PC-3 (cell line): ENCODE data around the gene TNNT1. TPM values are rescaled to one million over a fixed set of nuclear protein-coding genes. Genes with fewer than 3 reads are reported as not detected.
A peak's percentile ranks its signal among the peaks of the same experiment; 100 is the strongest.

ENCODE experiments used
- ATAC-seq: fragments of 200-7000 bp; cut with Tn5 transposase; 2 replicates; pipeline ENCODE4 v1.9.1; 2020; ENCODE audit warnings: mild to moderate bottlenecking, moderate library complexity
- BruUV-seq: library from RNA; stranded (reverse); fragments of 400-500 nt; replicated peaks from 2 replicates; lab custom pipeline; 2021; lab: Mats Ljungman, UMichigan
- CTCF ChIA-PET: fragments of 300-600 bp; sonication (Branson Sonifier 250); formaldehyde crosslinking; loops from one replicate; lab custom pipeline; 2022; ENCODE audit warnings: antibody characterized with exemption; lab: Charles Lee
- POLR2A ChIA-PET: fragments of 300-600 bp; sonication (Branson Sonifier 250); formaldehyde crosslinking; loops from one replicate; lab custom pipeline; 2022; ENCODE audit warnings: antibody characterized with exemption; ENCODE audit not compliant: unreplicated experiment; lab: Charles Lee
- DNase-seq: peaks from one replicate; pipeline ENCODE4 v3.0.0-alpha.2; 2015
- H2AFZ ChIP-seq: fragments of 300-600 bp; sonication (generic); 2 replicates; pipeline ENCODE4 v1.6.0; 2016; ENCODE audit warnings: antibody characterized with exemption, low read length
- H3F3A ChIP-seq: fragments of 300-600 bp; sonication (generic); one replicate; pipeline ENCODE4 v1.6.0; 2017; ENCODE audit warnings: antibody characterized with exemption, low read length, control low read depth, mild to moderate bottlenecking; ENCODE audit not compliant: unreplicated experiment
- H3K27ac ChIP-seq: fragments of 300-600 bp; sonication (generic); 2 replicates; pipeline ENCODE4 v1.5.1; 2016; ENCODE audit warnings: mild to moderate bottlenecking, low read length
- H3K27me3 ChIP-seq: fragments of 300-600 bp; sonication (generic); 2 replicates; pipeline ENCODE4 v1.6.1; 2016; ENCODE audit warnings: low read length, mixed read lengths
- H3K36me3 ChIP-seq: fragments of 300-600 bp; sonication (generic); 2 replicates; pipeline ENCODE4 v1.6.1; 2016; ENCODE audit warnings: low read depth, mixed run types, low read length, mixed read lengths
- H3K4me1 ChIP-seq: fragments of 300-600 bp; sonication (generic); 2 replicates; pipeline ENCODE4 v1.5.1; 2016; ENCODE audit warnings: low read length; ENCODE audit not compliant: insufficient read depth
- H3K4me2 ChIP-seq: fragments of 300-600 bp; sonication (generic); 2 replicates; pipeline ENCODE4 v1.6.0; 2016; ENCODE audit warnings: low read length
- H3K4me3 ChIP-seq: fragments of 300-600 bp; sonication (generic); 2 replicates; pipeline ENCODE4 v1.5.1; 2016; ENCODE audit warnings: mild to moderate bottlenecking, low read length, mixed read lengths
- H3K79me2 ChIP-seq: fragments of 300-600 bp; sonication (generic); 2 replicates; pipeline ENCODE4 v1.6.1; 2017; ENCODE audit warnings: low read length, mixed read lengths
- H3K9ac ChIP-seq: fragments of 300-600 bp; sonication (generic); 2 replicates; pipeline ENCODE4 v1.6.0; 2016; ENCODE audit warnings: mild to moderate bottlenecking, low read length
- H3K9me2 ChIP-seq: fragments of 300-600 bp; sonication (generic); replicated peaks from 2 replicates; pipeline ENCODE4 v1.6.1; 2016; ENCODE audit warnings: mixed run types, low read length, mixed read lengths
- H3K9me3 ChIP-seq: fragments of 300-600 bp; sonication (generic); 2 replicates; pipeline ENCODE4 v1.6.1; 2016; ENCODE audit warnings: low read length, mixed read lengths
- H4K20me1 ChIP-seq: fragments of 300-600 bp; sonication (generic); 2 replicates; pipeline ENCODE4 v1.6.1; 2016; ENCODE audit warnings: low read length, mixed read lengths
- EZH2 ChIP-seq: fragments of 300-600 bp; sonication (generic); IDR thresholded peaks from one replicate; pipeline ENCODE4 v1.6.1; 2017; ENCODE audit warnings: antibody characterized with exemption, mild to moderate bottlenecking, low read length; ENCODE audit not compliant: unreplicated experiment
- EZH2phosphoT487 ChIP-seq: fragments of 300-600 bp; sonication (generic); IDR thresholded peaks from 2 replicates; pipeline ENCODE4 v1.6.1; 2018; ENCODE audit warnings: mild to moderate bottlenecking, antibody characterized with exemption, low read length, borderline replicate concordance
- intact Hi-C: fragments of 100-400 bp; cut with micrococcal nuclease; formaldehyde crosslinking; loops from 2 replicates; pipeline ENCODE4 v1.9.0; 2023
- total RNA-seq: library from RNA; depleted of rRNA; stranded (reverse); fragments of >200 nt; gene quantifications from 2 replicates; pipeline ENCODE4 v1.2.3, GENCODE V29; 2014
- TF ChIP-seq, protein P1 (sequence below): fragments of 300-600 bp; sonication (generic); conservative IDR thresholded peaks from 2 replicates; pipeline ENCODE4 v1.5.1; 2017; ENCODE audit warnings: antibody characterized with exemption, low read depth, mild to moderate bottlenecking, low read length

TNNT1 gene
- total RNA-seq, 1 experiment from 2014 or later, result 266 TPM

DNA sequence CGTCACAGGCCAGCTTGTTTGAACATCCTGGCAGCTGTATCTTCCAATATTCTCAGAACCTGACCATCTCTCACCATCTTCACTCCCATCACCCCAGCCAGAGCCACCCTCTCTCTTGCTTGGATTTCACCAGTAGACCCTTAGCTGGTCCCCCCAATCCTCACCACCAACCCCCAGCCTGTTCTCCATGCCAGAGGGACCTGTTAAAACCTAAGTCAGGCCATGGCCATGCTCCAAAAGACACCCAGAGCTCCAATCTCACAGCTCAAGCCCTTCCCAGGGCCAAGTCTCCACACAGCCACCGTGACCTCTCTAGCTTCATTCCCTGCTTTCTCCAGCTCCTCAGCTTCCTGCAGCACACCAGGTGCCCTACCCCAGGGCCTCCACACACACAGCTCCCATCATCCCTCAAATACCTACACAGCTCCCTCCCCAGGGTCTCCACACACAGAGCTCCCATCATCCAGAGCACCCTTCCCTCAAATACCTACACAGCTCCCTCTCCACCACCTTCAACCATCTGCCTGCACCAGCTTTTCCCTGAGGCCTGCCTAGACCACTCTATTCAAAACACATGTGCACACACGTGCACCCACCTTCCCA lies 59.6 kb downstream of the TNNT1 start:
- DNase-seq (no peak), ATAC-seq (no peak)
- no peak overlapping the region for H3K4me2 ChIP-seq
- H3K36me3 ChIP-seq, result peaks cover 16% of the 10 kb centered on the region; the same call in 1 of the 2 replicates
- H3K9ac ChIP-seq, result no peak overlapping the region
- H3F3A ChIP-seq, result no peaks in the 10 kb centered on the region
- H2AFZ ChIP-seq, result no peak overlapping the region
- no peaks in the 10 kb centered on the region for H3K9me3 ChIP-seq
- H3K27ac ChIP-seq, result no peak overlapping the region
- H3K79me2 ChIP-seq, result no peaks in the 10 kb centered on the region
- no peaks in the 10 kb centered on the region for H3K9me2 ChIP-seq
- POLR2A ChIA-PET, result interaction anchor here (0.6 kb wide), 1 partner anchor 191 kb away, joined by 4 read pairs; the partner anchor contains the start of gene HSPBP1
- TF ChIP-seq, protein P1, sequence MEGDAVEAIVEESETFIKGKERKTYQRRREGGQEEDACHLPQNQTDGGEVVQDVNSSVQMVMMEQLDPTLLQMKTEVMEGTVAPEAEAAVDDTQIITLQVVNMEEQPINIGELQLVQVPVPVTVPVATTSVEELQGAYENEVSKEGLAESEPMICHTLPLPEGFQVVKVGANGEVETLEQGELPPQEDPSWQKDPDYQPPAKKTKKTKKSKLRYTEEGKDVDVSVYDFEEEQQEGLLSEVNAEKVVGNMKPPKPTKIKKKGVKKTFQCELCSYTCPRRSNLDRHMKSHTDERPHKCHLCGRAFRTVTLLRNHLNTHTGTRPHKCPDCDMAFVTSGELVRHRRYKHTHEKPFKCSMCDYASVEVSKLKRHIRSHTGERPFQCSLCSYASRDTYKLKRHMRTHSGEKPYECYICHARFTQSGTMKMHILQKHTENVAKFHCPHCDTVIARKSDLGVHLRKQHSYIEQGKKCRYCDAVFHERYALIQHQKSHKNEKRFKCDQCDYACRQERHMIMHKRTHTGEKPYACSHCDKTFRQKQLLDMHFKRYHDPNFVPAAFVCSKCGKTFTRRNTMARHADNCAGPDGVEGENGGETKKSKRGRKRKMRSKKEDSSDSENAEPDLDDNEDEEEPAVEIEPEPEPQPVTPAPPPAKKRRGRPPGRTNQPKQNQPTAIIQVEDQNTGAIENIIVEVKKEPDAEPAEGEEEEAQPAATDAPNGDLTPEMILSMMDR, result no peak
- TF ChIP-seq EZH2 (no peak), EZH2phosphoT487 (no peak)
- H4K20me1 ChIP-seq, result no peaks in the 10 kb centered on the region
- H3K4me3 ChIP-seq, result no peak overlapping the region
- H3K27me3 ChIP-seq, result no peaks in the 10 kb centered on the region
- intact Hi-C loops, result no loop called here
- H3K4me1 ChIP-seq, result no peaks in the 10 kb centered on the region
- CTCF ChIA-PET, result no interaction called here
- no TSS peak for BruUV-seq

DNA sequence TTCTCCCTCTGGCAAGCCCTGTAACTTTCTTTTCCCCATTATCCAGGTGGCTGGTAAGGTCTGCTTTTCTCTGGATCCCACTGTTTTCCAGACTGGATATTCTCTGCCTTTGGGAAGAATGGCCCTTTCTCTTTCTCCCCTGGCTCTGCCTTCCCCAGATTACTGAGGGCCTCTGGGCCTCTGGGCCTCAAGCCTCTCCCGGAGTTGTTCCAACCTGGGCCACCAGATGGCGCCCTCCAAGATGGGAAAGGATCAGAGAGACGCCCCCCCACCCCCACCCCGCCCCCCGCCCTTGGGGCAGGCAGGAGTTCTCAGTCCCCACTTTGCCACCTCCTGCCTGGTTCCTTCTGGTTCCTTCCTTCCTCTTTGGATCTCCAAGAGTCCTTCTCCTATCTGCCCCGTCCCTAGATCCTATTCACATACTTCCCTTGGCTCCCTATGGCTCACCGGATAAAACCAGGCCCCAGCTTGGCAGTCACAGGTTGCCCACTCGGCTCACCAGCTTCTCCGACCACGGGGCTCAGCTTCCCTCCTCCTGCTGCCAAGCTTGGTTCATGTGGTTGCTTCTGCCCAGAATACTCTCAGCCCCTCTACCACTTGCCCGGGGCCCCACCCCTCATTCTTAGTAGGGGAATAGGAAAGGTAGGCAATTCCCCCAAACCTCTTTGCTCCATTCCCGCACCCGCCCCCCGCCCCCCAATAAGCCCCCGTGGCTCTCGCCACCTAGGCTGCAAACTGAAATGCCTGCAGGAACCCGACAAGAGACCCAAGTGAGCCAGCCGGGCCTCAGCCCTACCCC lies 60.3 kb downstream of the TNNT1 start:
- BruUV-seq, result no TSS peak

More for the DNA sequence above, 60.3 kb downstream of the TNNT1 start:
- Histone ChIP-seq H3K27me3 (no peaks in the 10 kb centered on the region), H3K9ac (no peak overlapping the region), H3F3A (no peaks in the 10 kb centered on the region), H4K20me1 (no peaks in the 10 kb centered on the region), H3K27ac (no peak overlapping the region), H3K36me3 (peaks cover 16% of the 10 kb centered on the region; the same call in 1 of the 2 replicates), H3K4me1 (no peaks in the 10 kb centered on the region), H3K4me3 (no peak overlapping the region), H3K9me2 (no peaks in the 10 kb centered on the region), H3K79me2 (no peaks in the 10 kb centered on the region), H3K4me2 (no peak overlapping the region), H3K9me3 (no peaks in the 10 kb centered on the region), H2AFZ (no peak overlapping the region)
- DNase-seq, result peak; percentile 92
- intact Hi-C loops, result no loop called here
- ATAC-seq, result peak; percentile 65
- TF ChIP-seq, protein P1, result peak; percentile 59
- no peak for TF ChIP-seq EZH2phosphoT487
- no peak for TF ChIP-seq EZH2
- CTCF ChIA-PET, result interaction anchor here (0.6 kb wide), 2 partner anchors 52 to 176 kb away, joined by 4 to 14 read pairs; no protein-coding TSS in a partner anchor
- POLR2A ChIA-PET, result no interaction called here
